Heart right ventricle (tissue), 16 donors: ENCODE data around the gene NEURL3. TPM values are rescaled to one million over a fixed set of nuclear protein-coding genes. Genes with fewer than 3 reads are reported as not detected.

ENCODE experiments used
- ATAC-seq, 8 donors: fragments of 200-7000 bp; cut with Tn5 transposase; one replicate each; pipeline ENCODE4 v1.9.1; 2020; ENCODE audit warnings: mild to moderate bottlenecking in 8 of 8, moderate library complexity in 8 of 8, moderate number of reproducible peaks in 1 of 8
- DNase-seq, 2 donors: peaks; one replicate each; pipeline ENCODE4 v3.0.0-alpha.2; 2020
- H3K27ac ChIP-seq, 10 donors: fragments of 200-600 bp; sonication (generic) in 2 of 10; one replicate each; pipeline versions ENCODE4 v1.5.0 to v1.8.0; 2020 to 2022; ENCODE audit warnings: mild to moderate bottlenecking in 3 of 10
- H3K27me3 ChIP-seq, 7 donors: fragments of 200-600 bp; one replicate each; pipeline ENCODE4 v1.8.0; 2021 to 2022; ENCODE audit warnings: mild to moderate bottlenecking in 2 of 7
- H3K36me3 ChIP-seq, 9 donors: fragments of 200-600 bp; sonication (generic) in 1 of 9; one replicate each; pipeline versions ENCODE4 v1.5.0 to v1.8.0; 2020 to 2022; ENCODE audit warnings: mild to moderate bottlenecking in 2 of 9
- H3K4me1 ChIP-seq, 9 donors: fragments of 200-600 bp; sonication (generic) in 1 of 9; one replicate each; pipeline versions ENCODE4 v1.5.0 to v1.8.0; 2020 to 2022; ENCODE audit warnings: mild to moderate bottlenecking in 4 of 9
- H3K4me3 ChIP-seq, 10 donors: fragments of 200-600 bp; sonication (generic) in 2 of 10; one replicate each; pipeline versions ENCODE4 v1.5.0 to v1.8.0; 2020 to 2022; ENCODE audit warnings: mild to moderate bottlenecking in 7 of 10, moderate library complexity in 2 of 10
- H3K9me3 ChIP-seq, 11 donors: fragments of 200-600 bp in 10 of 11; sonication (generic) in 2 of 11; one replicate each; pipeline versions ENCODE4 v1.5.0 to v1.8.0; 2013 to 2022; ENCODE audit warnings: mild to moderate bottlenecking in 2 of 11, control low read depth in 1 of 11, moderate library complexity in 1 of 11
- WGBS, 2 donors: extraction: QIAGEN DNeasy Blood & Tissue Kit; methylation state at CpG; one replicate each; pipeline ENCODE4 v1.1.7; 2013; ENCODE audit warnings: inconsistent platforms in 1 of 2; 5-methylcytosine and 5-hydroxymethylcytosine counted together
- intact Hi-C, 10 donors: fragments of 100-400 bp; cut with DNase I; formaldehyde crosslinking; loops; one replicate each; pipeline versions ENCODE4 v1.11.1 to v1.14.2; 2022
- polyA plus RNA-seq, 2 donors: library from polyadenylated mRNA; stranded (reverse); fragments of 200-250 nt; gene quantifications; one replicate each; pipeline ENCODE4 v1.2.3, GENCODE V29; 2013
- total RNA-seq, 10 donors: library from RNA; stranded (reverse); fragmentation: NEBNext Ultra II Directional in 3 of 10; extraction: Animal tissue kit (Norgen Biotek cat#: 25700) in 3 of 10; gene quantifications; one replicate each; pipeline versions ENCODE4 v1.2.1 to v1.2.4, GENCODE V29; 2021 to 2023
- TF ChIP-seq, protein P1 (sequence below), 9 donors: fragments of 200-600 bp; sonication (generic) in 2 of 9; IDR thresholded peaks; one replicate each; pipeline versions ENCODE4 v1.5.0 to v1.8.0; 2021 to 2022; ENCODE audit warnings: antibody characterized with exemption in 9 of 9, mild to moderate bottlenecking in 5 of 9, moderate library complexity in 1 of 9
- donor health status: Arrhythmogenic right ventricular cardiomyopathy.
- donor health status: ischemic (EF 13 %, LVEDD 7.1; RV severe dilation, severe dysfunction).
- donor health status: healthy with polysubstance abuse.
- donor health status: DM: no; HTN: yes; CAD: no.
- donor health status: DM: no; HTN: no; CAD: no.
- donor health status: ischemic (EF 25% LVEDD 6.9; RV normal size, moderate dysfunction).
- donor health status: ischemic (EF 25% LVEDD 5.7; RV mildly dilated, moderate dysfunction).
- donor health status: healthy.
- donor health status: DM: yes; HTN: yes; CAD: no.
- donor health status: Ischemic cardiomyopathy.
- donor health status: ischemic (EF 35%, LVEDD 5.7; RV mildly dilated, moderate dysfunction).
- donor health status: nonischemic (EF 11% LVEDD 7.7; RV severe dilation, severe dysfunction).
- donor health status: DM: yes; HTN: yes; CAD: no.
- donor health status: PGD.
- donor health status: ischemic (EF 29% LVEDD 5.4; RV normal size, mild dysfunction).
- donor health status: nonischemic (EF 23%, LVEDD 6.1; RV moderate dilation, normal function).

The NEURL3 gene
- total and polyA plus RNA-seq, 12 donors: 0.06 to 0.67 (median 0.30) TPM; not detected in 8

DNA sequence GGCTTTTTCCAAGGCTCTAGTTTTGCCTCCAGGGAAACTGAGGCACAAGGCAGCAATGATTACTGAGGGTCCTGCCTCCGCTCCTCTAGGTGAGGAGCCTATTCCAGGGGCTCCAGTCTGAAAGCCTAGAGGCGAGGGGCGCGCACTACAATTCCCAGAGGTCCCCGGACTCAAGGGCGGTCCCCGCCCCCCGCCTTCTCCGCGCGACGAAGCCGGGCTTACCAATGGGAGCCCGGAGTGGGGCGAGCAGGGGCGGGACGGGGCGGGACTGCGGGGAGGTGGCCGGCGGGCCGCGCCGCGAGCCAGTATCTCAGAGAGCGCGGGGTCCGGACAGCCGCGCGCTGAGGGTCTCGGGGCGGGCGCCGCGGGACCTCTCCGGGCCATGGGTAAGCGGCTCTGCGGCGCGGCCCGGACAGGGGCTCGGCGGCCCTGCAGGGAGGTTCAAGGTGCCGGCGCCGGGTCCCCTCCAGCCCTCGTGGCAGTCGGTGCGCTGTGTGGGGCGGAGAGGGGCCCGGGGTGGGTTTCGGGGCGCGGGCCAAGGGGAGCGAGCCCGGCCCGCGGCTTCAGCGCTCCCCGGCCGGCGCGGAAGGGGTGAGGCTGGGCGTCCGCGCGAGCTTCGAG lies 31.4 kb upstream of the NEURL3 start, which contains the start of gene ARID5A:
Gene ARID5A, plus strand, starts transcription at position 308 of the 621 bp plus-strand sequence. Its CDS starts 75 bp downstream, at position 383.
- H3K4me1 ChIP-seq: peaks cover 29 to 89% (median 76%) of the 10 kb centered on the region in 9 donors
- peak within 1 kb of the TSS; percentile 68 to 100 (median 97) for H3K27ac ChIP-seq
- DNase-seq (peak; percentile 95 to 96), ATAC-seq (peak; percentile 69 to 88 (median 76))
- TF ChIP-seq, protein P1, sequence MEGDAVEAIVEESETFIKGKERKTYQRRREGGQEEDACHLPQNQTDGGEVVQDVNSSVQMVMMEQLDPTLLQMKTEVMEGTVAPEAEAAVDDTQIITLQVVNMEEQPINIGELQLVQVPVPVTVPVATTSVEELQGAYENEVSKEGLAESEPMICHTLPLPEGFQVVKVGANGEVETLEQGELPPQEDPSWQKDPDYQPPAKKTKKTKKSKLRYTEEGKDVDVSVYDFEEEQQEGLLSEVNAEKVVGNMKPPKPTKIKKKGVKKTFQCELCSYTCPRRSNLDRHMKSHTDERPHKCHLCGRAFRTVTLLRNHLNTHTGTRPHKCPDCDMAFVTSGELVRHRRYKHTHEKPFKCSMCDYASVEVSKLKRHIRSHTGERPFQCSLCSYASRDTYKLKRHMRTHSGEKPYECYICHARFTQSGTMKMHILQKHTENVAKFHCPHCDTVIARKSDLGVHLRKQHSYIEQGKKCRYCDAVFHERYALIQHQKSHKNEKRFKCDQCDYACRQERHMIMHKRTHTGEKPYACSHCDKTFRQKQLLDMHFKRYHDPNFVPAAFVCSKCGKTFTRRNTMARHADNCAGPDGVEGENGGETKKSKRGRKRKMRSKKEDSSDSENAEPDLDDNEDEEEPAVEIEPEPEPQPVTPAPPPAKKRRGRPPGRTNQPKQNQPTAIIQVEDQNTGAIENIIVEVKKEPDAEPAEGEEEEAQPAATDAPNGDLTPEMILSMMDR (IDR thresholded peaks at IDR 0.05): peak; percentile 13 to 59 (median 42)
- WGBS, 2 donors: 1% methylated on average over 56 to 69 of the region's 69 CpGs
- intact Hi-C loops: loop anchor here in 3 of 10 donors (10.0 kb wide), 2 partner anchors 98 to 342 kb away; partner anchors contain the start of gene KANSL3 (in 2 of the 3)
- H3K27me3 ChIP-seq: no peaks in the 10 kb centered on the region
- peaks cover 0 to 27% (median 0%) of the 10 kb centered on the region in 9 donors for H3K36me3 ChIP-seq
- no peaks in the 10 kb centered on the region for H3K9me3 ChIP-seq
- H3K4me3 ChIP-seq: peak within 1 kb of the TSS; percentile 73 to 99 (median 96)

DNA sequence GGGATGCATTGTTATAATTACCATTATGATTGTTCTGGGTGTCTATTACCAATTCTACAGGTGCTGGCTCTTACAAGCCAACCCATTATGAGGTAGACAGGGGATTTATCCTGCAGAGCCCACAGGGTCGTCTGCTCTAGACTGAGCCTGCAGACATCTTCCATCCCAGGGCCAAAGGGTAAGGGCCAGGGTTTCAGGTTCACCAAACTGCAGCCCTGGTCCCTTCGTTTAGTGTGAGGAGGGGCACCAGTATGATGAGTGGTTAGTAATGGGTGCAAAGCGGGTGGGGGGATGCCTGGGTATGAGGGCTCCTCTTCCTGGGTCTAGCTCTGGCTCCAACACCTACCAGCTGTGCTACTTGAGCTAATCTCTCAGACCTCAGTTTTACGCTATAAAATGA lies 30.2 kb upstream of the NEURL3 start:
- intact Hi-C loops: loop anchor here in 3 of 10 donors (10.0 kb wide), 2 partner anchors 99 to 341 kb away; partner anchors contain the start of gene KANSL3 (in 2 of the 3)
- DNase-seq: no peak
- TF ChIP-seq, protein P1 (IDR thresholded peaks at IDR 0.05): no peak
- H3K9me3 ChIP-seq: no peaks in the 10 kb centered on the region
- no peak overlapping the region for H3K4me3 ChIP-seq
- ATAC-seq: no peak
- peaks cover 0 to 14% (median 0%) of the 10 kb centered on the region in 9 donors for H3K36me3 ChIP-seq
- WGBS, 2 donors: 92 to 94% methylated on average over 4 of the region's 4 CpGs
- H3K4me1 ChIP-seq: peaks cover 31 to 91% (median 78%) of the 10 kb centered on the region in 9 donors
- no peaks in the 10 kb centered on the region for H3K27me3 ChIP-seq
- peak overlapping the region in 6 of 10 donors; percentile 95 to 100 (median 100) for H3K27ac ChIP-seq

DNA sequence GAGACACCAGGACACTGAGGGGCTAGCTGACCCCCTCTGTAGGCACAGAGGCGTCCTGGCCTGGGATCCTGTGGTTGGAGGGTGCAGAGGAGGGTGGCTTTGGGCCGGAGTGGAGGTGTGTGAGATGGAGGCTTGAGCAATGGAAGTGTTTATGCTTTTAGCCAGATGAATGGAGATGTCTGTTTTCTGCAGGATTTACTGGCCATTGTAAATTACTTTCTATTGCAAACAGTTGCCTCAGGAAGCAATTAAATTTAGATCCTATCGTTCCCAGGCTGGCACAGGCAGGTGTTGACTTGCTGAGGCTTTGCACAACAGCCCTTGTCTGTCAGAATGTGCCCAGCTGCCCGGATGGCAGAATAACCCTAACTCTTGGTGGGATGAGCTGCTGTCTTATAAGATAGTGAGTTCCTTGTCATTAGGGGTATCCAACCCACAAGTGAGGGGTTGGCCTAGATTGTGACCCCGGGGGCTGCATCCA lies 29.6 kb upstream of the NEURL3 start:
- no peak for DNase-seq
- H3K4me3 ChIP-seq: no peak overlapping the region
- intact Hi-C loops: loop anchor here in 3 of 10 donors (10.0 kb wide), 2 partner anchors 100 to 340 kb away; partner anchors contain the start of gene KANSL3 (in 2 of the 3)
- no peaks in the 10 kb centered on the region for H3K27me3 ChIP-seq
- H3K27ac ChIP-seq: peak overlapping the region in 9 of 10 donors; percentile 62 to 100 (median 95)
- ATAC-seq: no peak
- peaks cover 0 to 8% (median 0%) of the 10 kb centered on the region in 9 donors for H3K36me3 ChIP-seq
- WGBS, 2 donors: 50 to 55% methylated on average over 5 of the region's 5 CpGs
- peaks cover 31 to 92% (median 82%) of the 10 kb centered on the region in 9 donors for H3K4me1 ChIP-seq
- TF ChIP-seq, protein P1 (IDR thresholded peaks at IDR 0.05): no peak
- H3K9me3 ChIP-seq: no peaks in the 10 kb centered on the region

DNA sequence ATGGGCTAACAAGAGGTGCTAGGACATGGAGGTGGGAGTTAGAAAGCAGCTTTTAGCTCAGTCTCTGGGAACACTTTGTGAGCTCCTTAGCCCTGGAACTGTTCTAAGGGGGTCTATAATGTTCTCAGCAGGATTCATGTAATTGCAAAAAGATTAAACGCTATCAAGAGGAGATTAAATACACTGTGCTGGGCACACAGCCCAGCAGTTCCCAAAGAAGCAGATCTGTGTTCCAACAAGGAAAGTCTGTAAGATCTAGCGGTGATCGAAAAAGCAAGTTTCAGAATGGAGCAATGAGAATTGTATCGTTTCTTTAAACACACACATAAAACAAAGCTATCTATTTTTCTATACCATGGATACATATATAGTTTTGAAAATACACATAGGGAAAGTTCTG lies 29.0 kb upstream of the NEURL3 start:
- no peaks in the 10 kb centered on the region for H3K9me3 ChIP-seq
- H3K4me1 ChIP-seq: peaks cover 27 to 92% (median 82%) of the 10 kb centered on the region in 9 donors
- WGBS, 2 donors: 33 to 37% methylated on average over 4 of the region's 4 CpGs
- intact Hi-C loops: loop anchor here in 3 of 10 donors (10.0 kb wide), 2 partner anchors 101 to 339 kb away; partner anchors contain the start of gene KANSL3 (in 2 of the 3)
- H3K27ac ChIP-seq: peak overlapping the region; percentile 62 to 100 (median 92)
- peak overlapping the region in 1 of 10 donors; percentile 2 for H3K4me3 ChIP-seq
- TF ChIP-seq, protein P1 (IDR thresholded peaks at IDR 0.05): no peak
- DNase-seq: no peak
- no peaks in the 10 kb centered on the region for H3K27me3 ChIP-seq
- H3K36me3 ChIP-seq: peaks cover 0 to 2% (median 0%) of the 10 kb centered on the region in 9 donors
- no peak for ATAC-seq
